GM18499 (cell line): Measurements from ENCODE around the gene EPB41L5.
"Not testable (repeated sequence)": the region's sequence is repeated elsewhere in the genome, so short reads cannot be mapped to it uniquely, and the experiment has no call there.

ENCODE experiments used
- ATAC-seq: cut with Tn5 transposase; IDR thresholded peaks from one replicate; pipeline ENCODE4 v1.9.1; 2021; ENCODE audit warnings: moderate number of reproducible peaks; ENCODE audit not compliant: insufficient read depth, unreplicated experiment

Gene EPB41L5

DNA sequence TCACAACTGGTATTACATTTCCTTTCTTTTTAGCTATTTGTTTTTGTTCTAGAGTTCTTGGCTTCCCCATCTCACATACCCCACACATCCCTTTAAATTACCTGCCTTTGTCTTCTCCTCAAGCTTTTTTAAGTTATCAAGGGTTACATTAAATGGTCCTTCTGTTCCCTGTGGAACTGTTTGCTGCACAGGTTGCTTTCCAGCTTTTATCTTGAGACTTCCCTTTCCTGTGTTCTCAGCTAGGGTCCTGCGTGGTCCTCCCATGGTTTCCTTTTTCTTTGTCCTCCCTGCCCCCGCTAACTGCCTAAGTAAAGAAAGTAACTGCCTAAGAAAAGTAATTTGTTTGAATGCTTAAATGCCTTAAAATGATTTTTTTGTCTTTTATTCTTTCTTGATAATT is 66.8 kb downstream of the EPB41L5 start:
- no peak for ATAC-seq

DNA sequence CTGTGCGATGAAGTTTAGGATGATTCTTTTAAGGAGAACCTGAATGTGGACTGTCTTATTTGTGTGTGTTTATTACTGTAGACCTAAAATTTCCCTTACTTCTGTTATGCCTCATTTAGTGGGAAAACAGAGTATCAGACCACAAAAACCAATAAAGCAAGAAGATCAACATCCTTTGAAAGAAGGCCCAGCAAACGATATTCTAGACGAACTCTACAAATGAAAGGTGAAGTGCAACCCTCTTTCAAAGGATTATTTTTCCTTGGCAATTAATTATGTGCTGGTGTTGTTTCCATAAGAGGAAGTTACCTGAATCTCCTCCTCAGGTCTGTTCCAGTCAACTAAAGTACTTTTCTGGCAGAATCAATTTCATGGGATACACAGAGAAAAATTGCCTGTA is 78.6 kb downstream of the EPB41L5 start:
- no peak for ATAC-seq

DNA sequence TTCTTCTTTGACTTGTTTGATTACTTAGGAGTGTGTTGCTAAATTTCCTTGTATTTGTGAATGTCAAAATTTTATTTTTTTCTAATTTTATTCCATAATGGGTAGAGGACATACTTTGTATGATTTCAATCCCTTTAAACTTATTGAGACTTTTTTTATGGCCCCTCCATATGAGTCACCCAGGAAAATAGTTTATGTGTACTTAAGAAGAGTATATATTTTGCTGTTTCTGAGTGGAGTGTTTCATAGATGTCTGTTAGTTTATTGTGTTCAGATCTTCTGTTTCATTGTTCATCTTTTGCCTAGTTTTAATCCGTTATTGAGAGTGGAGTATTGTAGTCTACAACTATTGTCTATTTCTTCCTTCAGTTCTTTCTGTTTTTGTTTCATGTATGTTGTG is 81.9 kb downstream of the EPB41L5 start:
- no peak for ATAC-seq

DNA sequence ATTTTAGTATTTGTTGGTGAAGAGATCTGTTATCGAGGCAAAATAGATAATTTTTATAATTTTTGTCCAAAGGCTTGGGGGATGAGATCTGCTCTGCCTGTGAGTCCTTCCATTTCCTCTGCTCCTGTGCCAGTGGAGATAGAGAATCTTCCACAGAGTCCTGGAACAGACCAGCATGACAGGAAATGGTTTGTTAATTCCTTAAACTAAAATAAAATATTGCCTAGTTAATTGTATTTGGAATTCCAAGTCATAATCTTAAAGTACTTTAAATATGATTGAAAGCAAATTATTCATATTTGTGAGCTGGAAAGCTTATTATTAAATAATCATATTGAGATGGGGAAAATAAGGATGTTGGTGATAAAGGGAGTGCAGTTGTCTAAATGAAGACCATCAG is 87.8 kb downstream of the EPB41L5 start:
- ATAC-seq = no peak

DNA sequence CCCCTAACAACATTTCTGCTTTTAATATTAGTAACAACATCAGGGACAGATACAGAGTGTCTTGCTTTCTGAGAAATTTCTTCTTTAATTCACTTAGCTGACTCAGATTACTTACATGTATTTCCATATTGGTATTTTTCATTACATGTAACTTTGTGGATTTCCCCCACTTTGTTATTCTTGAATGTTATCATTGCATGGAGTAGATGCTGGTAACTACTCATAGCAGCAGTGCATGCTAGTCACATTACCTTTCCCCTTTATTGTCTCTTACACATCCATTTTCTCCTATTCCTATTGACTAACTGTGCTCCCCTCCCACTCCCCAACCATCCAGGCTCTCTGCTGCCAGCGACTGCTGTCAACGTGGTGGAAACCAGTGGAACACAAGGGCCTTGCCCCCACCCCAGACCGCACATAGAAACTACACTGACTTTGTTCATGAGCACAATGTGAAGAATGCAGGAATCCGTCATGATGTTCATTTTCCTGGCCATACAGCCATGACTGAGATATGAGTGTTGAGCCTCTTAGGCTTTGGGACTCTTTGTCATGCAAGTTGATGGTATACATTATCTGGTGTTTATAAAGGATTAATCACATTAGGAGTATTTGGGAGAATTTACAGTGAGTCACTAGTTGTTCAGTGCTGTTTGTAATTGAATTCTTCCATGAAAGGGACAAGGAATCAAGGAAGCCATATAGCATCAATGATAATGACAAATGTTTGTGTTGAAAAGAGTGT is 91.0 kb downstream of the EPB41L5 start:
- ATAC-seq = no peak

DNA sequence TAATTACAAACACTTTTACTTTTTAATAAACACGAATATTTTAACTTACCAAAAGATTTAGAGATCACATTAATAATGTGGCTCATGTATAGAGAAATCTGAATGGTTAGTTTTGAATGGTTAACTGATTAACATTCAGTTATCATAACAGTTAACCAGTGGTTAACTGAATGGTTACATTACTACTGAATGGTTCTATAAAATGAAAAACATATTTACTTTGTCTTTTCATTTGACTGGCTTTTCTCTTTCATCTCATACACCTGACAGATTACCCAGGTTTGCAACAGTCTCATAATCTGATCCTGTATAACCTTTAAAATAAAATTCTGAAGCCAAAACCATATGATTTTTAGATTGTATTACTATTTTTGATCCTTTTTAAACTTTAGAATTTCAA is 91.9 kb downstream of the EPB41L5 start:
- no peak for ATAC-seq

DNA sequence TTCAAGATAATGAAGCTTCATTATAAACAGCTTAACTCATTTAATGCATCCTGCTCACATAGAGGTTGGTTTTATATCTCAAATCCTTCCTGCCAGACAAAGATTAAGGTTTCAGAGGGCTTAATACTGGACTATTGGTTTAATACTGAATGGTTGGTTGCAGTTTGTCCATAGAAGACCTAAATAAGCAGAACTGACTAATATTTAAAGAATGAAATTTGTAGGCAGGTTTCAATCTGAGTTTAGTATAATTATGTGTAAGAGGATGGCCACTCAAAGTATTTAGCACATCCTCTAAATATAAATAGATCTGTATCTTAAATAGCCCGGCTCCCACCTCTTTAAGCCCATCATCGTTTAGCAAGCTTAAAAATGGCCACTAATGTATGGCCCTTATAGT is 92.5 kb downstream of the EPB41L5 start:
- peak; percentile 60 for ATAC-seq

DNA sequence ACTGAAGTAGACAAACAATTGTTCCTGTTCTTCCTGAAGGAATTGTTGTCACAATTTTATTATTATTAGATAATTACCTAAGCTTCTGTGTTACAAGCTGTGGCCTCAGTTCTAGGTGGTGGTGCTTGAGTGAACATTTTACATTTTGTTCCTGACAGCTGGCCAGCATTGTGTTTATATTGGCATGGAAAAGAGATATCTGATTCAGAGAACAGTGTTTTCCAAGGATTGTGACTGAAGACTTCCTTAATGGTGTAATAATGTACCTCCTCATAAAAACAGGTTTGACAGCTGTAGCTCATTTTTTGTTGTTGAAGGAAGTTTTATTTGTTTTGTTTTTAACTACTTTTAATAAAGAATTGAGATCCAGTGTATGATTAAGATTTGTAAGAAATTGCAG is 95.2 kb downstream of the EPB41L5 start:
- ATAC-seq = no peak

DNA sequence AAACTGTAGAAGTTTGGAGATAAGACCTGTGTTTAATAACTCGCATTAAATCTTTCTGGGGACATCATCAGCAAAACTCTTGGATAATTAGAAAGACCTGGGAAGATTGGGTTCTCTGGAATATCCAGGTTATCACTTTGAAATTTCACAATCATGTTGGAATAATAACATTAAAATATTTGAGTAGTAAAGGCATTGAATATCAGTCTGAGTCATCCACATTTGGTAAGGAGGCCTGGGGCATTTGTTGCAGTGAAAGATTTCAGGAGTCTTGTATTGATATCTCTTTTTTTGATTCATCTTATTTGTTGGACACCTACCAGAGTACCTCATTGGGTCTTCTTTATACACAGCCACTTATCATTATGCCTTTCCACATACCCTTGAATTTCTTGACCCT is 95.9 kb downstream of the EPB41L5 start:
- ATAC-seq = no peak

DNA sequence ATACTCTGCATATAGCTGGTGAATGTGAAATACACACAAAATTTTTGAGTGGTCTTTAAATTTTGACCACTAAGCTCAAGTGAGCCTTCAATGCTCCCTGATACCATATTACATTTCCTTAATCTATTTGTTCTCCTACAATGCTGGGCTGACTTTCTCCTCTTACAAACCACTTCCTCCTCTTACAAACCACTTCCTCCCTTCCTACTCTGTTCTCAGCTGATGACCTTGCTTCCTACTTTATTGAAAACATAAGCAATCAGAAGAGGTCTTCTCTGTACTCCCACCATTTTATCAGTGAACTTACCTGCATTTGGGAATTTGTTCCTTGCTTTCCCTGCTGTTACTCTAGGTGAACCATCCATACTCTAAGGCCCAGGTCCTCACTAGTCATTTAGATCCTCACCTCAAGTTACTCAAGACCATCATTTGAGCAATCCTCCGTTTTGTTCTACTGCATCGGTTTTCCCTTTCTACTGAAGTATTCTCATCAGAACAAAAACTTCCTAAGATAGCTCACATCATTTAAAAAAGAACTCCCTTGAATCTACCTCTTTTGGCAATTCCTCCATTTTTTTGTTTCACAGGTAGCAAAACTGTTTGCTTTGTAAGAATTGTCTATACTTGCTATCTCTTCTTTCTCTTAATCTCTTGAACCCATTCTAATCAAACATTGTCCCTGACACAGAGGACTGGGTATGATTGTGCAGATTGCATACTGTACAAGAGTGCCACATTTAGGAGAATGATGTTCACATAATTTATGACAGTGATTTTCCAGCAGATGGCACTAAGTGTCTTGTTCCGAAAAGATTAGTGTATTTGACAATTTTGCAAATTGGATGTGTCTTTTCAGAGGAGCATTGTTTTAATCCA is 96.5 kb downstream of the EPB41L5 start:
- no peak for ATAC-seq

DNA sequence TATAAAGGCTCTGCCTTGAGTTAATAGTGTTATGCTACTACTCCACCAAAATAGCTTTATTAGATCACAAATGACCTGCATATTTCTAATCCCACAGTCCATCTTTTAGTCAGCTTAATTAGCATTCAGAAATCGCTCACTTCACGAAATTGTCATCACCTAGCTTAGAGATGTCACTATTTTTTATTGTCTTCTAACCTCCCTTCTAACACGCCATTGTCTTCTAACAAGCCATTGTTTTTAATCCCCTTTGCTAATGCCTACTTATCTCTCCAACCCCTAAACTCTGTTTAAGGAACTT is 97.1 kb downstream of the EPB41L5 start:
- no peak for ATAC-seq

DNA sequence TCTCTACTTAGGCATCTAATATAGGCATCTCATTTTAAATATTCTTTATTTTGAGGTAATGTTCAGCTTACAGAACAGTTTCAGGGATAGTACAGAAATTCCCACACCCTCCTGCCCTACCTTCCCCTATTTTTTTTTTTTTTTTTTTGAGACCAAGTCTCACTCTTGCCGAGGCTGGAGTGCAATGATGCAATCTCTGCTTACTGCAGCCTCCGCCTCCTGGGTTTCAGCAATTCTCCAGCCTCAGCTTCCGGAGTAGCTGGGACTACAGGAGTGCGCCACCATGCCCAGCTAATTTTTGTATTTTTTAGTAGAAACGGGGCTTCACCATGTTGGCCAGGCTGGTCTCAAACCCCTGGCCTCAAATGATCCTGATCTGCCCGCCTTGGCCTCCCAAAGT is 97.6 kb downstream of the EPB41L5 start:
- ATAC-seq = no peak

DNA sequence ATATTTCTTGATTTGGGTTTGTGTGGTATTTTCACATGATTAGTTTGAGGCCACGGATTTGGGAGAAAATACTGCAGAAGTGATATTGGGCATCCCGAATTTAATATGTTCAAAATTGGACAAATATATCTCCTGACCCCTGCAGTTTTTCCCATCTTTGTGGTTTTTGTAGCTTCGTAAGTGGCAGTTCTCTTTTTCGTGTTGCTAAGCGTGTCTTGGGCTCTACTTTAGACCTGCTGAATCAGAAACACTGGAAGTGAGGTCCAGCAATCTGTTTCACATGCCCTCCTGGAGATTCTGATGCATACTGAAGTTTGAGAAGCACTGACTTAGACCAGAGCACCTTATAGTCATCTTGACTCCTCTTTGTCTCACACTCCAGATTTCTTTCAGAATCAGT is 98.3 kb downstream of the EPB41L5 start:
- no peak for ATAC-seq

DNA sequence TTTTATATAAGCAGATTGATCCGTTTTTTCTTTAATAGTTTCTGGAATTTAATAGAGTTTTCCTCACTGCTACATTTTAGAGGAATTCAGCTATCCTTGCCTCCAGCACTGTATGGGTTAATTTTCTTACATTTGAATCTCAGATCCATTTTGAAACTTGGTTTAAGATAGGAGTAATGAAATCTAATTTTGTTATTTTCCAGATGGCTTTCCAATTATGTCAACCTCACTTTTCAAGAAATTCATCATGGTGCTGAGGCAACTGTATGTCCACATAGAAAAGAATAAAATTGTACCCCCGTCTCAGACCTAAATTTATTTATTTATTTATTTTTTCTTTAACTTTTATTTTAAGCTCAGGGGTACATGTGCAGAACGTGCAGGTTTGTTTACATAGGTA is 105.1 kb downstream of the EPB41L5 start:
- no peak for ATAC-seq

DNA sequence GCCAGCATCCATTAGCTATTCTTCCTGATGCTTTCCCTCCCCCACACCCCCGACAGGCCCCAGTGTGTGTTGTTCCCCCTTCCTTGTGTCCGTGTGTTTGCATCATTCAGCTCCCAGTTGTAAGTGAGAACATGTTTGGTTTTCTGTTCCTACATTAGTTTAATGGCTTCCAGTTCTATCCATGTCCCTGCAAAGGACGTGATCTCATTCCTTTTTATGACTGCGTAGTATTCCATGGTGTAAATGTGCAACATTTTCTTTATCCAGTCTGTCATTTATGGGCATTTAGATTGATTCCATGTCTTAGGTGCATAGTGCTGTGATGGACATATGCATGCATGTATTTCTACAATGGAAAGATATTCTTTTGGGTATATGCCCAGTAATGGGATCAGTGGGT is 105.6 kb downstream of the EPB41L5 start:
- ATAC-seq = no peak

DNA sequence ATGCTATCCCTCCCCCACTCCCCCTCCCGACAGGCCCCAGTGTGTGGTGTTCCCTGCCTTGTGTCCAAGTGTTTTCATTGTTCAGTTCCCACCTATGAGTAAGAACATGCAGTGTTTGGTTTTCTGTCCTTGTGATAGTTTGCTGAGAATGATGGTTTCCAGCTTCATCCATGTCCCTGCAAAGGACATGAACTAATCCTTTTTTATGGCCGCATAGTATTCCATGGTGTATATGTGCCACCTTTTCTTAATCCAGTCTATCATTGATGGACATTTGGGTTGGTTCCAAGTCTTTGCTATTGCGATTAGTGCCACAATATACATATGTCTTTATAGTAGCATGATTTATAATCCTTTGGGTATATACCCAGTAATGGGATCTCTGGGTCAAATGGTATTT is 108.5 kb downstream of the EPB41L5 start:
- not testable (repeated sequence) for ATAC-seq

DNA sequence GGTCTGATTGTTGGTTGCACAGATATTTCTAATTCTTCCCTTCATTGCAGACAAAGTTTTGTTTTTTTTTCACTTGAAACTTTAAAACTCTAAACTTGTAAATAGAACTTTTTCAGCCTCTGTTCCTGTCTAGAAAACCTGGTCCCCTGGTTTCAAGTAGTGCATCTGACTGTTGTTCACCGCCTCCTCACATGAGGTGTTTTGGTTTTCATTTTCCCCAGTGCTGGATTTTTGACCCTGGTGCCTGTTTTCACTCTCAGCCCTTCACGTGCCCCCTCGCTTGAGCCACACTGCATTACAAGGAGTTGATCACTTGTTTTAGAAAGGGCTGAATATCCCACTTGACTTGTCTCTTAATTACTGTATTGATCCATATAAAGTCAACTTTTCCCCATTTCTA is 110.2 kb downstream of the EPB41L5 start:
- ATAC-seq = no peak

DNA sequence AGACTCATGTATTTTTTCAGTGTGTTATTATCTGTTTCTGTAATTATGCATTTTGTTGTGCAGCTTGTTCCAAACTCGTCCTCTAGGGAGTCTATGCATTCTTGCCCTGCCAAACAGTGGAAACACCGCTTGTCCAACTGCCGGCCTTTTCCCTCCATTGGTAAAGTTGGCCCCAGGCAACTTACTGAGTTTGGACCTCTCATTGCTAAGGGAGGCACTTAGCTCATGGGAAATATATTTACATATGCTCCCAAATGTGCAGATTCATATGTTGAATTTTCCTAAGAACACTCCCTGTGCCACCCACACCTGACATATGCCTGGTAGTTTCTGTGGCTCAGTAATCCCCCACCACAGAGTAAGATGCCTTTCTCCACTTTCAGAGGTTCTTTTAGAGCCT is 112.3 kb downstream of the EPB41L5 start:
- ATAC-seq = no peak

DNA sequence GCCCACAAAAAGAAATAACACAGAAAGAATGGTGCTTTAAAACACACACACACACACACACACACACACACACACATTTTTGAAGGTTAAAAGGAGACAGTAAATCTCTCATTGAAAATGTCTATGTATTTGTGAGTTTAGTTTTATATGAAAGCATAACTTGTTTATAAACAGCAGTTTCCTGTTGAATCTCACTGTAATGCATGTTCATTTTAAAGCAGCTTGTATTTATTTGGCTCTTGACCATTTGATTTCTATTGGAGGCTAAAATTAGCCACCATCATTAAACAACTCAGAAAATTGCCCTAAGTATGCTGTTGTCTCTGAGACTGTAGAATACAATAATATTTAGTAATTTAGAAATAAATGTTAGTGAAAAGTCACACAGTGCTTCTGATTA is 115.3 kb downstream of the EPB41L5 start:
- no peak for ATAC-seq

DNA sequence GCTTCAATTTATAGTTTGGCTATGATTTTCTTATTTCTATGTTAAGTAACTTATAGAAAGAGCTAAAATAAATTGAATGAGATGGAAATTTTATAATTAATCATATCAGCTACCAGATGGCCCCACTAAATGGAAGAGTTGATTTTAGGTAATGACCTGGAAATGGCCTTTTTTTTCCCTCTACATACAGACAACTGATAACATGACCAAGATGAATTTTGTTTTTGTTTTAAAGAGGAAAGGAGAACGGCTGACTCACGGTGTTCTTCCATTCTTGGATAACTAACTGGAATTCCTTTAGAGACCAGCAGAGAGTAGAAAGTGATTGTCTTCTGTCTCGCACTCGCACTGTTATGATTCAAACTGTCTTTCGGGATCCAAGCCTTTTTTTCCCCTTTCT is 119.3 kb downstream of the EPB41L5 start:
- ATAC-seq = no peak

DNA sequence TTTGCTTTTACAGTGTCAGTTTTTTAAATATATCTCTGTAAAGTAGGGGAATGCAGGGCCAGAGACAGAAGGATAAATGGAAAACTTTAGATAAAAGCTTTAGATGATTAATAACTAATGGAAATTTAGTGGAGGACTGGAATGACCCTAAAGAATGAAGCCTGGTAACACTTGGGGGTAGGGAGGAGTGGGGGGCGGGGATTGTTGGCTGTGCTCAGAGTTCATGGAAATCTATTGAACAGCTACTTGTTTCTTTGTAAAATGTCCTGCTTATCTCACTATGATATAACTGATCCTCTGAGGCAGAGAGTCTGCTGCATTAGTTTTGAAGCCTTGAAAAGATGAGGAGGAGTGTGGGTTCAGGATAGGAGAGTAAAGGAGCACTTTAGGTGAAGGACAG is 119.8 kb downstream of the EPB41L5 start:
- ATAC-seq = no peak
